Lung (tissue), 12 donors: ENCODE data around the gene RNF167. TPM values are rescaled to one million over a fixed set of nuclear protein-coding genes. Genes with fewer than 3 reads are reported as not detected.
"Not testable (repeated sequence)": the region's sequence is repeated elsewhere in the genome, so short reads cannot be mapped to it uniquely, and the experiment has no call there.

Source experiments
- ATAC-seq: fragments of 200-7000 bp; cut with Tn5 transposase; one replicate; pipeline ENCODE4 v1.9.1; 2020; ENCODE audit warnings: moderate number of reproducible peaks; ENCODE audit not compliant: insufficient read depth, low FRiP score
- DNase-seq, 3 donors: peaks; one replicate each; pipeline ENCODE4 v3.0.0-alpha.2; 2013 to 2017
- H3K27ac ChIP-seq, 2 donors: one replicate each; pipeline ENCODE4 v1.5.1; 2013; ENCODE audit warnings: mild to moderate bottlenecking in 2 of 2, moderate library complexity in 2 of 2, control low read depth in 1 of 2, inconsistent platforms in 1 of 2, low read depth in 1 of 2, low read length in 1 of 2
- H3K27me3 ChIP-seq, 3 donors: one replicate each; pipeline ENCODE4 v1.5.1; 2013; ENCODE audit warnings: low read length in 2 of 3; ENCODE audit not compliant: control insufficient read depth in 3 of 3, insufficient read depth in 3 of 3
- H3K36me3 ChIP-seq, 4 donors: one replicate each; pipeline ENCODE4 v1.5.1; 2013; ENCODE audit warnings: low read length in 4 of 4, mild to moderate bottlenecking in 1 of 4, moderate library complexity in 1 of 4; ENCODE audit not compliant: control insufficient read depth in 4 of 4, insufficient read depth in 4 of 4
- H3K4me1 ChIP-seq, 5 donors: one replicate each; pipeline ENCODE4 v1.5.1; 2013; ENCODE audit warnings: low read length in 5 of 5, mild to moderate bottlenecking in 2 of 5, moderate library complexity in 1 of 5; ENCODE audit not compliant: control insufficient read depth in 5 of 5, insufficient read depth in 5 of 5
- H3K4me3 ChIP-seq: one replicate; pipeline ENCODE4 v1.5.1; 2013; ENCODE audit warnings: mild to moderate bottlenecking, control low read depth, moderate library complexity
- H3K9ac ChIP-seq, 2 donors: one replicate each; pipeline ENCODE4 v1.5.1; 2013; ENCODE audit warnings: low read length in 2 of 2, control low read depth in 1 of 2; ENCODE audit not compliant: insufficient read depth in 1 of 2
- H3K9me3 ChIP-seq, 4 donors: one replicate each; pipeline ENCODE4 v1.5.1; 2013; ENCODE audit warnings: low read length in 3 of 4, mild to moderate bottlenecking in 1 of 4, moderate library complexity in 1 of 4; ENCODE audit not compliant: control insufficient read depth in 4 of 4, insufficient read depth in 3 of 4
- WGBS, 2 donors: extraction: QIAGEN DNeasy Blood & Tissue Kit; methylation state at CpG; one replicate each; pipeline ENCODE4 v1.1.7; 2013; 5-methylcytosine and 5-hydroxymethylcytosine counted together
- polyA plus RNA-seq, 2 donors: library from polyadenylated mRNA; stranded (reverse); fragments of 200-250 nt; gene quantifications; one replicate each; pipeline ENCODE4 v1.2.1, GENCODE V29; 2013
- total RNA-seq, 2 donors: library from RNA; depleted of rRNA in 1 of 2; stranded (reverse); fragments of >200 nt in 1 of 2; gene quantifications; one replicate each; pipeline ENCODE4 v1.2.1, GENCODE V29; 2014 to 2021
- TF ChIP-seq, protein P1 (sequence below): IDR thresholded peaks from 2 replicates; pipeline ENCODE4 v1.5.1; 2012; ENCODE audit warnings: mild to moderate bottlenecking; ENCODE audit errors: control extremely low read depth, extremely low read depth
- donor health status: control.
- donor health status: control.
- donor health status: Bipolar disorder and iron deficiency.
- donor health status: healthy.
- donor health status: DM: yes; HTN: yes; CAD: no.

RNF167 gene
- total and polyA plus RNA-seq, 4 donors: 30.8 to 142 (median 97.0) TPM

DNA sequence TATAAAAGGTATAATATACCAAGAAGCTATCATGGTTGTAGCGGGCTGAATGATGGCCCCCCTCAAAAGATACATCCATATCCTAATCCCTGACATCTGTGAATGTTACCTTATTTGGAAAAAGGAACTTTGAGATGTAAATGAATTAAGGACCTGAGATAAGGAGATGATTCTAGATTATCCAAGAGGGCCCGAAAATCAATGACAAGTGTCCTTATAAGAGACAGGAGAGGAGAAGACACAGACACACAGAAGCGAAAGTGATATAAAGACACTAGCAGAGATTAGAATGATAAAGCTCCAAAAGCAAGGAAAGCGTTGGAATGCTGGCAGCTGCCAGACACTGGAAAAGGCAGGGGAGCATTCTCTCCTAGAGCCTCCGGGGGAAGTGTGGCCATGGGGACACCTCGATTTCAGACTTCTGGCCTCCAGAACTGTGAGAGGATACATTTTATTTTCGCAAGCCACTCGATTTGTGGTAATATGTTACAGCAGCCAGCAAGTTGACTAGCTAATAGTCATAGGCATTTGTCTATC lies 20.5 kb upstream of the RNF167 start:
- DNase-seq (no peak), ATAC-seq (no peak)
- WGBS, 2 donors: 62 to 71% methylated on average over 8 of the region's 8 CpGs
- Histone ChIP-seq H3K27ac (no peak overlapping the region), H3K27me3 (no peaks in the 10 kb centered on the region), H3K9me3 (no peaks in the 10 kb centered on the region), H3K4me3 (no peak overlapping the region), H3K9ac (no peak overlapping the region), H3K36me3 (no peaks in the 10 kb centered on the region), H3K4me1 (no peaks in the 10 kb centered on the region)
- TF ChIP-seq, protein P1, sequence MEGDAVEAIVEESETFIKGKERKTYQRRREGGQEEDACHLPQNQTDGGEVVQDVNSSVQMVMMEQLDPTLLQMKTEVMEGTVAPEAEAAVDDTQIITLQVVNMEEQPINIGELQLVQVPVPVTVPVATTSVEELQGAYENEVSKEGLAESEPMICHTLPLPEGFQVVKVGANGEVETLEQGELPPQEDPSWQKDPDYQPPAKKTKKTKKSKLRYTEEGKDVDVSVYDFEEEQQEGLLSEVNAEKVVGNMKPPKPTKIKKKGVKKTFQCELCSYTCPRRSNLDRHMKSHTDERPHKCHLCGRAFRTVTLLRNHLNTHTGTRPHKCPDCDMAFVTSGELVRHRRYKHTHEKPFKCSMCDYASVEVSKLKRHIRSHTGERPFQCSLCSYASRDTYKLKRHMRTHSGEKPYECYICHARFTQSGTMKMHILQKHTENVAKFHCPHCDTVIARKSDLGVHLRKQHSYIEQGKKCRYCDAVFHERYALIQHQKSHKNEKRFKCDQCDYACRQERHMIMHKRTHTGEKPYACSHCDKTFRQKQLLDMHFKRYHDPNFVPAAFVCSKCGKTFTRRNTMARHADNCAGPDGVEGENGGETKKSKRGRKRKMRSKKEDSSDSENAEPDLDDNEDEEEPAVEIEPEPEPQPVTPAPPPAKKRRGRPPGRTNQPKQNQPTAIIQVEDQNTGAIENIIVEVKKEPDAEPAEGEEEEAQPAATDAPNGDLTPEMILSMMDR: no peak

DNA sequence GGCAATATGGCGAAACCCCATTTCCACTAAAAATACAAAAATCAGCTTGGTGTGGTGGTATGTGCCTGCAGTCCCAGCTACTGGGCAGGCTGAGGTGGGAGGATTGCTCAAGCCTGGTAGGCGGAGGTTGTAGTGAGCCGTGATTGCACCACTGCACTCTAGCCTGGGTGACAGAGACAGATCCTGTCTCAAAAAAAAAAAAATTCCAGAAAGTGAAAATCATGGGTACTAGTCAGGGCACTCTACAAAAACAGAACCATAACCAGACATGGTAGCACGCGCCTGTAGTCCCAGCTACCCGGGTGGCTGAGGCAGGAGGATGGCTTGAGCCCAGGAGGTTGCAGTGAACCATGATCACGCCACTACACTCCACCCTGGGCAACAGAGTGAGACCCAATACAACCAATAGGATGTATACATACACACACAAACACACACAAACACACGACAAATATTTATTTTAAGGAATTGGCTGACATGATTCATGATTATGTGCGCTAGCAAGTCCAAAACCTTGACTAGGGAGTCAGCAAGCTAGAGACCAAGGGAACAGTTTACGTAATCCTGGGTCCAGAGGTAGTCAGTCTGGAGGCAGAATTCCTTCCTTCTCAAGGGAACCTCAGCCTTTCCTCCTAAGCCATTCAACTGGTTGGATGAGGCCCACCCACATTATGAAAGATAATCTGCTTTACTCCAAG lies 19.6 kb upstream of the RNF167 start:
- ATAC-seq (no peak), DNase-seq (no peak)

DNA sequence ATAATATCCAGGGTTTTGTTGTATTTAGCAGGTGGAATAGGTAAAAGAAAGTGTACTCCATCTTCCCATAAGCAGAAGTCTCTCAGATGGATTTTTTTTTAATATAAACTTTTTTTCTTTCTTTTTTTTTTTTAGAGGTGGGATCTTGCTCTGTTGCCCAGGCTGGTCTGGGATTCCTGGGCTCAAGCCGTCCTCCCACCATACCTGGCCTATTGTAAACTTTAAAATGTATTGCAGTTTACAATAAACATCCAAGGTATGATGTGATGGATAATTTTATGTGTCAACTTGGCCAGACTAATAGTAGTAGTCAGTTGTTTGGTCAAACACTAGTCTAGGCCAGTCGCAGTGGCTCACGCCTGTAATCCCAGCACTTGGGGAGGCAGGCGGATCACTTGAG lies 18.7 kb upstream of the RNF167 start:
- ATAC-seq (no peak), DNase-seq (no peak)
- Histone ChIP-seq H3K27me3 (no peaks in the 10 kb centered on the region), H3K4me3 (no peak overlapping the region), H3K9me3 (no peaks in the 10 kb centered on the region), H3K36me3 (no peaks in the 10 kb centered on the region), H3K4me1 (no peaks in the 10 kb centered on the region), H3K27ac (no peak overlapping the region), H3K9ac (no peak overlapping the region)
- 95 to 98% methylated on average over 4 of the region's 4 CpGs for WGBS, 2 donors
- TF ChIP-seq, protein P1: no peak

More for the DNA sequence above, 19.6 kb upstream of the RNF167 start:
- TF ChIP-seq, protein P1: no peak
- Histone ChIP-seq H3K4me1 (no peaks in the 10 kb centered on the region), H3K9ac (no peak overlapping the region), H3K9me3 (no peaks in the 10 kb centered on the region), H3K36me3 (no peaks in the 10 kb centered on the region), H3K27me3 (no peaks in the 10 kb centered on the region), H3K27ac (no peak overlapping the region), H3K4me3 (no peak overlapping the region)
- 68 to 71% methylated on average over 10 of the region's 10 CpGs for WGBS, 2 donors

DNA sequence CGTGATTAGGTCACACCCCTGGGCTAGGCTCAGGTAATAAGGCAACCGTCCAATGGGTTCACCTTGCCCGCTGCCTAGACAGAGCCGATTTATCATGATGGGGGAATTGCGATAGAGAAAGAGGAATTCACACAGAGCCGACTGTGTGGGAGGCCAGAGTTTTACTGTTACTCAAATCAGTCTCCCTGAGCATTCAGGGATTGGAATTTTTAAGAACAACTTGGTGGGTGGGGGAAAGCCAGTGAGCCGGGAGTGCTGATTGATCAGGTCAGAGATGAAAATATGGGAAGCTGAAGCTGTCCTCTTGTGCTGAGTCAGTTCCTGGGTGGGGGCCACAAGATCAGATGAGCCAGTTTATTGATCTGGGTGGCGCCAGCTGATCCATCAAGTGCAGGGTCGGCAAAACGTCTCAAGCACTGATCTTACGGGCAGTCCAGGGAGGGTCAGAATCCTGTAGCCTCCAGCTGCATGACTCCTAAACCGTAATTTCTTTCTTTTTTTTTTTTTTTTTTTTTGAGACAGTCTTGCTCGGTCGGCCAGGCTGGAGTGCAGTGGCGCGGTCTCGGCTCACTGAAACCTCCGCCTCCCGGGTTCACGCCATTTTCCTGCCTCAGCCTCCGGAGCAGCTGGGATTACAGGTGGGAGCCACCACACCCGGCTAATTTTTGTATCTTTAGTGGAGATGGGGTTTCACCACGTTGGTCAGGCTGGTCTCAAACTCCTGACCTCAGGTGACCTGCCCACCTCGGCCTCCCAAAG lies 13.3 kb upstream of the RNF167 start:
- not testable (repeated sequence) for ATAC-seq, H3K27ac ChIP-seq, DNase-seq, H3K9me3 ChIP-seq, H3K4me3 ChIP-seq, H3K27me3 ChIP-seq, H3K36me3 ChIP-seq, H3K4me1 ChIP-seq, H3K9ac ChIP-seq
- WGBS, 2 donors: 86 to 92% methylated on average over 24 of the region's 24 CpGs
